ENCODE measurements around the gene CLDN2. TPM values are rescaled to one million over a fixed set of nuclear protein-coding genes. Genes with fewer than 3 reads are reported as not detected.

CLDN2 gene
- total and polyA plus RNA-seq, 2 of the 13 experiments (the other 11 are each of a cell fraction or from before 2014, with no cell fraction given): 1.3 to 1.5 TPM

GRCh38 chrX:106955004-106955772, 35.0 kb downstream of the CLDN2 start (continued):
- TF ChIP-seq CREM (IDR thresholded peaks at IDR 0.05) (peak; percentile 59), CREM (CRISPR knock-in tag; IDR thresholded peaks at IDR 0.05) (no peak), ASH2L (IDR thresholded peaks at IDR 0.05; ENCODE audit: insufficient read length, low read depth, low read length) (peak; percentile 41), ZBTB14 (CRISPR knock-in tag; IDR thresholded peaks at IDR 0.05) (no peak), FOXP1 (IDR thresholded peaks at IDR 0.05) (no peak), FOXP1 (CRISPR knock-in tag; IDR thresholded peaks at IDR 0.05) (0 out of 2 replicates have a peak, but pooled peaks have one; percentile 33), FOSL2 (CRISPR knock-in tag; IDR thresholded peaks at IDR 0.05) (peak; percentile 71), SOX5 (CRISPR knock-in tag; IDR thresholded peaks at IDR 0.05; ENCODE audit: borderline replicate concordance) (peak; percentile 54; the same call in 1 of the 2 replicates), HNRNPL (IDR thresholded peaks at IDR 0.05; ENCODE audit: low read depth, low read length) (no peak), TEAD3 (CRISPR knock-in tag; optimal IDR thresholded peaks at IDR 0.05; ENCODE audit: borderline replicate concordance) (peak; percentile 84), CENPBD1 (CRISPR knock-in tag; IDR thresholded peaks at IDR 0.05; ENCODE audit: borderline replicate concordance, low read depth) (no peak), SOX6 (IDR thresholded peaks at IDR 0.05) (no peak), SOX6 (CRISPR knock-in tag; IDR thresholded peaks at IDR 0.05) (peak; percentile 48; the same call in 1 of the 2 replicates), ATRX (CRISPR knock-in tag; IDR thresholded peaks at IDR 0.05; ENCODE audit: borderline replicate concordance) (no peak), KDM6A (CRISPR knock-in tag; IDR thresholded peaks at IDR 0.05; ENCODE audit: low read depth) (peak; percentile 28; the same call in 1 of the 2 replicates), ZSCAN22 (CRISPR knock-in tag; IDR thresholded peaks at IDR 0.05) (no peak), ARID3A (IDR thresholded peaks at IDR 0.05; ENCODE audit: low read depth, low read length) (peak; percentile 34; the same call in 1 of the 2 replicates), TCF7 (IDR thresholded peaks at IDR 0.05; ENCODE audit: low read depth) (peak; percentile 59), ZNF784 (CRISPR knock-in tag; IDR thresholded peaks at IDR 0.05; ENCODE audit: borderline replicate concordance) (no peak), NR3C1 (CRISPR knock-in tag; IDR thresholded peaks at IDR 0.05) (no peak), SAP130 (CRISPR knock-in tag; IDR thresholded peaks at IDR 0.05; ENCODE audit: low read depth) (peak; percentile 50), HMGXB3 (CRISPR knock-in tag; IDR thresholded peaks at IDR 0.05; ENCODE audit: borderline replicate concordance) (no peak), ZMYM4 (CRISPR knock-in tag; IDR thresholded peaks at IDR 0.05) (no peak)

All from HepG2 (cell line).